HepG2 (cell line): ENCODE data around the gene LMCD1. TPM values are rescaled to one million over a fixed set of nuclear protein-coding genes. Genes with fewer than 3 reads are reported as not detected.

Source experiments
- ATAC-seq: fragments of 200-7000 bp; cut with Tn5 transposase; 3 replicates; pipeline ENCODE4 v1.9.1; 2020; ENCODE audit warnings: mild to moderate bottlenecking, moderate library complexity
- BruUV-seq: library from RNA; stranded (reverse); fragments of 400-500 nt; replicated peaks from 2 replicates; lab custom pipeline; 2021; lab: Mats Ljungman, UMichigan
- CTCF ChIA-PET: fragments of 300-600 bp; formaldehyde crosslinking; extraction: SDS; loops from one replicate; lab custom pipeline; 2021; ENCODE audit warnings: low total read pairs, inconsistent platforms, low intra/inter-chr PET ratio; lab: Yijun Ruan, JAX
- POLR2A ChIA-PET: fragments of 350-600 bp; sonication (Branson Sonifier 250); formaldehyde crosslinking; loops from one replicate; lab custom pipeline; 2020; ENCODE audit warnings: antibody characterized with exemption, inconsistent platforms; lab: Yijun Ruan, JAX
- DNase-seq: peaks from one replicate; pipeline ENCODE4 v3.0.0-alpha.2; 2015; ENCODE audit warnings: low spot score
- FAIRE-seq: peaks from 3 replicates; lab custom pipeline; 2011; peaks lifted over from hg19 to GRCh38; lab: Jason Lieb, UNC
- H2AFZ ChIP-seq: one replicate; pipeline ENCODE4 v1.6.1; 2011; ENCODE audit warnings: low read length, inconsistent platforms
- H3K27ac ChIP-seq: fragments of 300-600 bp; 3 replicates; pipeline ENCODE4 v1.8.0; 2011; ENCODE audit warnings: mixed run types, mild to moderate bottlenecking, mixed read lengths, low read length, inconsistent platforms; ENCODE audit not compliant: insufficient read depth; ENCODE audit errors: extremely low read length
- H3K27me3 ChIP-seq, 2 experiments: fragments of 200-600 bp in 1 of 2; 2 replicates in 1 of 2; 3 replicates in 1 of 2; pipeline versions ENCODE4 v1.6.0 to v1.8.0; 2011; ENCODE audit warnings: low read length in 2 of 2, mild to moderate bottlenecking in 2 of 2, moderate library complexity in 2 of 2, inconsistent platforms in 1 of 2; ENCODE audit not compliant: insufficient read depth in 2 of 2, control insufficient read depth in 1 of 2
- H3K36me3 ChIP-seq, 2 experiments: fragments of 200-600 bp in 1 of 2; replicated peaks in 1 of 2; 2 replicates in 1 of 2; 3 replicates in 1 of 2; pipeline versions ENCODE4 v1.5.1 to v1.8.0; 2011; ENCODE audit warnings: low read length in 2 of 2, inconsistent platforms in 1 of 2; ENCODE audit not compliant: insufficient read depth in 2 of 2, control insufficient read depth in 1 of 2
- H3K4me1 ChIP-seq: 2 replicates; pipeline ENCODE4 v1.5.1; 2012; ENCODE audit warnings: low read length, inconsistent platforms; ENCODE audit not compliant: insufficient read depth
- H3K4me2 ChIP-seq: 2 replicates; pipeline ENCODE4 v1.6.0; 2011; ENCODE audit warnings: low read depth, low read length, inconsistent platforms
- H3K4me3 ChIP-seq, 3 experiments: fragments of 200-600 bp in 1 of 3; sonication (generic), shearing (Covaris generic) in 1 of 3; replicated peaks in 1 of 3; 2 replicates each; pipeline ENCODE4 v1.5.1; 2011 to 2016; ENCODE audit warnings: low read length in 3 of 3, inconsistent platforms in 2 of 3, low read depth in 2 of 3, mild to moderate bottlenecking in 2 of 3, control low read depth in 1 of 3, mixed read lengths in 1 of 3; ENCODE audit not compliant: insufficient read depth in 1 of 3
- H3K79me2 ChIP-seq: one replicate; pipeline ENCODE4 v1.6.1; 2011; ENCODE audit warnings: low read length, inconsistent platforms; ENCODE audit not compliant: insufficient read depth
- H3K9ac ChIP-seq: 2 replicates; pipeline ENCODE4 v1.6.0; 2011; ENCODE audit warnings: mild to moderate bottlenecking, low read depth, low read length, inconsistent platforms; ENCODE audit not compliant: insufficient read depth
- H3K9me3 ChIP-seq: 2 replicates; pipeline ENCODE4 v1.5.1; 2012; ENCODE audit warnings: mild to moderate bottlenecking, low read length
- H4K20me1 ChIP-seq: 2 replicates; pipeline ENCODE4 v1.6.0; 2011; ENCODE audit warnings: inconsistent platforms, mild to moderate bottlenecking, low read length, moderate library complexity; ENCODE audit not compliant: insufficient read depth
- JUNB ChIP-seq: sonication (generic); formaldehyde crosslinking; IDR thresholded peaks from 2 replicates; pipeline ENCODE4 v1.8.0; 2022; ENCODE audit warnings: missing genetic modification reagents, mild to moderate bottlenecking, borderline replicate concordance
- KDM6A ChIP-seq: IDR thresholded peaks from 2 replicates; pipeline ENCODE4 v1.6.1; 2016; ENCODE audit warnings: low read depth
- KLF12 ChIP-seq: sonication (generic); formaldehyde crosslinking; IDR thresholded peaks from 2 replicates; pipeline ENCODE4 v1.4.0; 2020; ENCODE audit warnings: missing genetic modification reagents, borderline replicate concordance
- PBX3 ChIP-seq: sonication (generic); formaldehyde crosslinking; IDR thresholded peaks from 2 replicates; pipeline ENCODE4 v1.8.1; 2023; ENCODE audit warnings: missing genetic modification reagents, inconsistent platforms, borderline replicate concordance
- SRY ChIP-seq: sonication (generic); formaldehyde crosslinking; IDR thresholded peaks from 2 replicates; pipeline ENCODE4 v1.8.0; 2022; ENCODE audit warnings: mild to moderate bottlenecking, missing genetic modification reagents
- THAP8 ChIP-seq: sonication (generic); formaldehyde crosslinking; IDR thresholded peaks from 2 replicates; pipeline ENCODE4 v1.5.1; 2020; ENCODE audit warnings: missing genetic modification reagents, mild to moderate bottlenecking, borderline replicate concordance
- WGBS: methylation state at CpG from one replicate; pipeline ENCODE4 v1.1.6; 2017; ENCODE audit warnings: low lambda C conversion rate; 5-methylcytosine and 5-hydroxymethylcytosine counted together
- in situ Hi-C: cut with HindIII; loops from 2 replicates; pipeline ENCODE4 v1.10.0; 2017; ENCODE audit warnings: low pct_unique_long_range_greater_than_20kb; ENCODE audit not compliant: extremely low pct_ligation_motif_present
- intact Hi-C: fragments of 100-400 bp; cut with micrococcal nuclease; formaldehyde crosslinking; loops from one replicate; pipeline ENCODE4 v1.10.0; 2022; ENCODE audit not compliant: unreplicated experiment
- polyA plus RNA-seq, 8 experiments: library from polyadenylated mRNA; depleted of rRNA in 3 of 8; stranded (reverse) in 7 of 8; unstranded in 1 of 8; fragments of >200 nt; fragmentation: Illumina TruSeq in 4 of 8; extraction: Trizol in 4 of 8; gene quantifications; 2 replicates each; pipeline versions ENCODE4 v1.2.1 to v1.2.3, GENCODE V29; 2011 to 2016; ENCODE audit warnings: low read depth in 4 of 8, missing spikeins in 1 of 8, mixed read lengths in 1 of 8; ENCODE audit not compliant: insufficient read depth in 1 of 8
- total RNA-seq, 5 experiments: library from RNA; depleted of rRNA; stranded (reverse); fragments of >200 nt; fragmentation: Illumina TruSeq; extraction: Trizol; gene quantifications; 2 replicates each; pipeline ENCODE4 v1.2.3, GENCODE V29; 2016; ENCODE audit warnings: low read depth in 1 of 5
- TF ChIP-seq, protein P1 (sequence below): sonication (generic); formaldehyde crosslinking; IDR thresholded peaks from 2 replicates; pipeline ENCODE4 v1.4.0; 2020; ENCODE audit warnings: missing genetic modification reagents, mild to moderate bottlenecking, borderline replicate concordance

The LMCD1 gene
- total and polyA plus RNA-seq, 2 of the 13 experiments (the other 11 are each of a cell fraction or from before 2014, with no cell fraction given): 6.2 to 7.1 TPM

DNA sequence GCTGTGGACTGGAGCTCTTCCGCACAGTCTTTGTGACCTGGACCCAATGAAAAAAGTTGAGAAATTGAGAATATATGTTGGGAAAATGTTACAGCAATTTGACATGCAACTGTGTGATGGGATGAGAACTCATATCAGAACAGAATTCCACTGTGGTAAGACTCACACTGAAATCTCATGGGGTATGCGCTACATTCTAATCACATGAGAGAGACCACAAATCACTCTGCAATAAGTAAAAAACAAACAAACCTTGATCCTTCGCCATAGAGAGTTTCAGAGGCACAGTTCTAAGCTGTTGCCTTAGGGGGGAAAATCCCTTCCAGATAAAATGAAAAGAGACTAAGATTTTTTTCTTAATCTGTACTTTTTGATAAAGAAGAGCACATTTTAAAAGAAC lies 37.3 kb downstream of the LMCD1 start (continued):
- TF ChIP-seq PBX3 (no peak), SRY (CRISPR knock-in tag) (no peak), JUNB (CRISPR knock-in tag) (no peak)
- TF ChIP-seq, all 625 proteins: peak for 0

DNA sequence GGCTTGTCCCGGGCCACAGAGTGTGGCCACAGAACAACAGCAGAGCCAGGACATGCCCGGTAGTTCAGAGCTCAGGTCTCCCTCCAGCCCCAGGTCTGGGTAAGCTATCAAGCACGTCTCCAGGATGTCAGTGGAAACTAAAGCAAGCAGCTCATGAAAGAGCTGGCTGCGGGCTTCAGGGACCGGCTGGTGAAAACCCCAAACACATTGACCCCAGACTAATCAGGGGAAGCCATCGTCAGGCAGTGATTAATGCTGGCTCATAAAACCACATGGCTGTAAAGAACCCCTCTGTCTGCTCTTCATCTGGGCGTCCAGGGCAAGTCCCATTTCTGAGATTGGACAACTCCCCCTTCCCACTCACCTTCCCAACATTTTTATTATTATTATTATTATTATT lies 37.8 kb downstream of the LMCD1 start:
- no peak overlapping the region for H3K27ac ChIP-seq
- ATAC-seq: no peak
- no peak overlapping the region for H3K4me3 ChIP-seq
- in situ Hi-C loops: no loop called here
- H3K9me3 ChIP-seq: peaks cover 7% of the 10 kb centered on the region
- FAIRE-seq: no peak
- intact Hi-C loops: no loop called here
- H3K4me1 ChIP-seq: no peaks in the 10 kb centered on the region
- peaks cover 5 to 19% of the 10 kb centered on the region in 2 experiments for H3K36me3 ChIP-seq
- no peaks in the 10 kb centered on the region for H3K79me2 ChIP-seq
- no peaks in the 10 kb centered on the region for H3K27me3 ChIP-seq
- H3K9ac ChIP-seq: no peak overlapping the region
- BruUV-seq: no TSS peak
- ChIA-PET CTCF (no interaction called here), POLR2A (no interaction called here)
- no peaks in the 10 kb centered on the region for H4K20me1 ChIP-seq
- WGBS: 95% methylated on average over 5 of the region's 7 CpGs
- no peak overlapping the region for H2AFZ ChIP-seq
- no peak for DNase-seq
- no peak for TF ChIP-seq THAP8 (CRISPR knock-in tag)
- H3K4me2 ChIP-seq: no peak overlapping the region

GRCh38 chr3:8540456-8540855 lies 38.8 kb downstream of the LMCD1 start:
- POLR2A ChIA-PET: no interaction called here
- no TSS peak for BruUV-seq
- Histone ChIP-seq H3K4me2 (no peak overlapping the region), H3K36me3 (peaks cover 5 to 19% of the 10 kb centered on the region in 2 experiments), H3K4me1 (no peaks in the 10 kb centered on the region), H3K4me3 (no peak overlapping the region), H3K27me3 (no peaks in the 10 kb centered on the region), H3K79me2 (no peaks in the 10 kb centered on the region), H3K9me3 (peaks cover 7% of the 10 kb centered on the region), H4K20me1 (no peaks in the 10 kb centered on the region), H2AFZ (no peak overlapping the region), H3K27ac (no peak overlapping the region), H3K9ac (no peak overlapping the region)
- intact Hi-C loops (no loop called here), in situ Hi-C loops (no loop called here)
- FAIRE-seq (no peak), ATAC-seq (no peak), DNase-seq (no peak)
- WGBS: 95% methylated on average over 6 of the region's 6 CpGs
- CTCF ChIA-PET: no interaction called here
- no peak for TF ChIP-seq KDM6A
- TF ChIP-seq, protein P1, sequence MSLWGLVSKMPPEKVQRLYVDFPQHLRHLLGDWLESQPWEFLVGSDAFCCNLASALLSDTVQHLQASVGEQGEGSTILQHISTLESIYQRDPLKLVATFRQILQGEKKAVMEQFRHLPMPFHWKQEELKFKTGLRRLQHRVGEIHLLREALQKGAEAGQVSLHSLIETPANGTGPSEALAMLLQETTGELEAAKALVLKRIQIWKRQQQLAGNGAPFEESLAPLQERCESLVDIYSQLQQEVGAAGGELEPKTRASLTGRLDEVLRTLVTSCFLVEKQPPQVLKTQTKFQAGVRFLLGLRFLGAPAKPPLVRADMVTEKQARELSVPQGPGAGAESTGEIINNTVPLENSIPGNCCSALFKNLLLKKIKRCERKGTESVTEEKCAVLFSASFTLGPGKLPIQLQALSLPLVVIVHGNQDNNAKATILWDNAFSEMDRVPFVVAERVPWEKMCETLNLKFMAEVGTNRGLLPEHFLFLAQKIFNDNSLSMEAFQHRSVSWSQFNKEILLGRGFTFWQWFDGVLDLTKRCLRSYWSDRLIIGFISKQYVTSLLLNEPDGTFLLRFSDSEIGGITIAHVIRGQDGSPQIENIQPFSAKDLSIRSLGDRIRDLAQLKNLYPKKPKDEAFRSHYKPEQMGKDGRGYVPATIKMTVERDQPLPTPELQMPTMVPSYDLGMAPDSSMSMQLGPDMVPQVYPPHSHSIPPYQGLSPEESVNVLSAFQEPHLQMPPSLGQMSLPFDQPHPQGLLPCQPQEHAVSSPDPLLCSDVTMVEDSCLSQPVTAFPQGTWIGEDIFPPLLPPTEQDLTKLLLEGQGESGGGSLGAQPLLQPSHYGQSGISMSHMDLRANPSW: no peak
- no peak for TF ChIP-seq KLF12
